Neural cell (in vitro differentiated cells): ENCODE data around the gene ITGAE. TPM values are rescaled to one million over a fixed set of nuclear protein-coding genes. Genes with fewer than 3 reads are reported as not detected.

Experiments
- H2AFZ ChIP-seq: fragments of 200-600, 300-800 bp; sonication (generic), shearing (Covaris generic); 2 replicates; pipeline ENCODE4 v1.6.0; 2014; ENCODE audit warnings: low read depth, mild to moderate bottlenecking, antibody characterized with exemption, low read length, moderate library complexity
- H3F3A ChIP-seq: fragments of 200-600 bp; shearing (Covaris generic); 2 replicates; pipeline ENCODE4 v1.6.1; 2016; ENCODE audit warnings: mild to moderate bottlenecking, moderate library complexity, mixed read lengths, antibody characterized with exemption, low read length; ENCODE audit not compliant: insufficient read depth, poor library complexity, severe bottlenecking
- H3K27ac ChIP-seq: fragments of 200-600, 300-800 bp; sonication (generic), shearing (Covaris generic); 2 replicates; pipeline ENCODE4 v1.5.1; 2014; ENCODE audit warnings: mild to moderate bottlenecking, low read length, moderate library complexity
- H3K27me3 ChIP-seq: fragments of 300-800, 200-600 bp; sonication (generic), shearing (Covaris generic); 2 replicates; pipeline ENCODE4 v1.6.0; 2014; ENCODE audit warnings: mild to moderate bottlenecking, low read depth, low read length, moderate library complexity; ENCODE audit not compliant: insufficient read depth
- H3K36me3 ChIP-seq: fragments of 300-800, 200-600 bp; sonication (generic), shearing (Covaris generic); 2 replicates; pipeline ENCODE4 v1.5.1; 2014; ENCODE audit warnings: mild to moderate bottlenecking, antibody characterized with exemption, low read length, moderate library complexity; ENCODE audit not compliant: insufficient read depth
- H3K4me2 ChIP-seq: fragments of 300-800, 200-600 bp; sonication (generic), shearing (Covaris generic); 2 replicates; pipeline ENCODE4 v1.6.0; 2014; ENCODE audit warnings: mild to moderate bottlenecking, low read length
- H3K4me3 ChIP-seq: fragments of 300-800, 200-600 bp; sonication (generic), shearing (Covaris generic); 2 replicates; pipeline ENCODE4 v1.5.1; 2014; ENCODE audit warnings: mild to moderate bottlenecking, low read length, moderate library complexity
- H3K79me2 ChIP-seq: fragments of 200-600 bp; shearing (Covaris generic); replicated peaks from 2 replicates; pipeline ENCODE4 v1.6.0; 2014; ENCODE audit warnings: mild to moderate bottlenecking, low read length, moderate library complexity; ENCODE audit not compliant: insufficient read depth
- H3K9ac ChIP-seq: fragments of 300-800, 200-600 bp; sonication (generic), shearing (Covaris generic); 2 replicates; pipeline ENCODE4 v1.6.1; 2016; ENCODE audit warnings: mild to moderate bottlenecking, low read length, mixed read lengths
- H3K9me2 ChIP-seq: fragments of 200-600 bp; shearing (Covaris generic); 2 replicates; pipeline ENCODE4 v1.6.1; 2016; ENCODE audit warnings: mild to moderate bottlenecking, low read length, mixed read lengths; ENCODE audit not compliant: insufficient read depth
- H3K9me3 ChIP-seq: fragments of 200-600, 300-800 bp; sonication (generic), shearing (Covaris generic); 2 replicates; pipeline ENCODE4 v1.6.1; 2016; ENCODE audit warnings: mild to moderate bottlenecking, mixed run types, low read length, moderate library complexity, mixed read lengths
- H4K20me1 ChIP-seq: fragments of 200-600 bp; shearing (Covaris generic); 2 replicates; pipeline ENCODE4 v1.6.1; 2016; ENCODE audit warnings: mild to moderate bottlenecking, mixed run types; ENCODE audit not compliant: insufficient read depth
- CTCF ChIP-seq: fragments of 450-650 bp; IDR thresholded peaks from 2 replicates; pipeline ENCODE4 v1.5.1; 2014; ENCODE audit warnings: antibody characterized with exemption, mild to moderate bottlenecking, moderate library complexity; ENCODE audit not compliant: poor library complexity, severe bottlenecking
- EP300 ChIP-seq: fragments of 450-650 bp; conservative IDR thresholded peaks from 2 replicates; pipeline ENCODE4 v1.6.1; 2014; ENCODE audit warnings: antibody characterized with exemption, mild to moderate bottlenecking, moderate library complexity; ENCODE audit not compliant: poor library complexity, severe bottlenecking
- EZH2 ChIP-seq: fragments of 200-600, 300-800 bp; shearing (Covaris generic), sonication (generic); IDR thresholded peaks from 2 replicates; pipeline ENCODE4 v1.6.1; 2014; ENCODE audit warnings: antibody characterized with exemption, low read length, borderline replicate concordance, mild to moderate bottlenecking; ENCODE audit not compliant: insufficient read depth, poor library complexity, severe bottlenecking
- MXI1 ChIP-seq: fragments of 450-650 bp; conservative IDR thresholded peaks from 2 replicates; pipeline ENCODE4 v1.6.1; 2014; ENCODE audit warnings: antibody characterized with exemption, mild to moderate bottlenecking; ENCODE audit not compliant: poor library complexity, severe bottlenecking
- POLR2AphosphoS5 ChIP-seq: IDR thresholded peaks from 2 replicates; pipeline ENCODE4 v1.6.1; 2012
- RAD21 ChIP-seq: fragments of 450-650 bp; conservative IDR thresholded peaks from 2 replicates; pipeline ENCODE4 v1.6.1; 2014; ENCODE audit warnings: antibody characterized with exemption, mild to moderate bottlenecking, moderate library complexity
- SMC3 ChIP-seq: fragments of 450-650 bp; conservative IDR thresholded peaks from 2 replicates; pipeline ENCODE4 v1.6.1; 2014; ENCODE audit warnings: antibody characterized with exemption, mild to moderate bottlenecking, moderate library complexity; ENCODE audit not compliant: poor library complexity
- TAF1 ChIP-seq: IDR thresholded peaks from 2 replicates; pipeline ENCODE4 v1.6.1; 2012; ENCODE audit warnings: low read depth
- polyA plus RNA-seq: library from polyadenylated mRNA; depleted of rRNA; stranded (reverse); fragments of >200 nt; gene quantifications from 2 replicates; pipeline ENCODE4 v1.2.3, GENCODE V29; 2014
- TF ChIP-seq, protein P1 (sequence below): IDR thresholded peaks from 2 replicates; pipeline ENCODE4 v1.6.1; 2012; ENCODE audit warnings: borderline replicate concordance

ITGAE gene
- polyA plus RNA-seq, 1 donor from 2014 or later: 169 TPM

DNA sequence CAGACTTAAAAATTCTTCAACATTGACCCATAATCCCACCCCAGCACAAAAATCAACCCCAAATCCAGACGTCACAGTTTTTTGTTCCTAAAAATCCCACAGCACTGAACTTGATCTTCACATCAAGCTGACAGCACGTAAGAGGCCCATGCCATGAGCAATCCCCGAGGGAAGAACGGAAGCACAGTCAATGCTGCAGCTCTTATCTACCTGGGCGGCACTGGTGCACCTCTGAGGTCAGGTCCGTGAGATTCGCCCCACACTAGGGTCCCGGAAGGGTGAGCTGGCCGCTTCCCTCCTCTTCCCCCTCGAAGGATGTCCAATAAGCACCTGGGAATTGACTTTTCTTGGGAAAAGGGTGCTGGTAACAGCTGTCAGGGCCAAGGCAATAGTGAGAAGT is 11.3 kb upstream of the ITGAE start:
- H3K27ac ChIP-seq: no peak overlapping the region
- no peaks in the 10 kb centered on the region for H3K9me2 ChIP-seq

DNA sequence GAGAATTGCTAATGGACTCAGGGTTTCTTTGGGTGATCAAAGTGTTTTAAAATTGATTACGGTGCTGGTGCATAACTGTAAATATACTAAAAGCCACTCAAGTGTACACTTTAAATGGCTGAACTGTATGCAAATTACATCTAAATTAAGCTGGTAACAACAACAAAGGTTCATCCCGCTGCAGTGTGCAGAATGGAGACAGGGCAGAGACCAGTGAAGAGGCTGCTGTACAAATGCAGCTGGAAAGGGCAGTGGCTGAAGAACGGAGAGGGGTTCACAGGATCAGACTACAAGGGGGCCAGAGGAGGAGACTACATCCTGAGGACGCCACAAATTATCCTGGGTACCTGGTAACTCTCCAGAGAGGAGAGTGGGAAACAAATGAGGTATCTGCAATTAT is 9.0 kb upstream of the ITGAE start:
- H3K9ac ChIP-seq: no peak overlapping the region
- H3K36me3 ChIP-seq: peaks cover 4% of the 10 kb centered on the region
- H3K4me2 ChIP-seq: no peak overlapping the region
- H3K27ac ChIP-seq: no peak overlapping the region
- H2AFZ ChIP-seq: no peak overlapping the region
- no peaks in the 10 kb centered on the region for H3K9me2 ChIP-seq
- no peaks in the 10 kb centered on the region for H3F3A ChIP-seq
- no peaks in the 10 kb centered on the region for H3K27me3 ChIP-seq
- H4K20me1 ChIP-seq: no peaks in the 10 kb centered on the region
- no peaks in the 10 kb centered on the region for H3K9me3 ChIP-seq
- no peak for TF ChIP-seq POLR2AphosphoS5
- no peak for TF ChIP-seq CTCF
- TF ChIP-seq SMC3: no peak
- TF ChIP-seq, protein P1, sequence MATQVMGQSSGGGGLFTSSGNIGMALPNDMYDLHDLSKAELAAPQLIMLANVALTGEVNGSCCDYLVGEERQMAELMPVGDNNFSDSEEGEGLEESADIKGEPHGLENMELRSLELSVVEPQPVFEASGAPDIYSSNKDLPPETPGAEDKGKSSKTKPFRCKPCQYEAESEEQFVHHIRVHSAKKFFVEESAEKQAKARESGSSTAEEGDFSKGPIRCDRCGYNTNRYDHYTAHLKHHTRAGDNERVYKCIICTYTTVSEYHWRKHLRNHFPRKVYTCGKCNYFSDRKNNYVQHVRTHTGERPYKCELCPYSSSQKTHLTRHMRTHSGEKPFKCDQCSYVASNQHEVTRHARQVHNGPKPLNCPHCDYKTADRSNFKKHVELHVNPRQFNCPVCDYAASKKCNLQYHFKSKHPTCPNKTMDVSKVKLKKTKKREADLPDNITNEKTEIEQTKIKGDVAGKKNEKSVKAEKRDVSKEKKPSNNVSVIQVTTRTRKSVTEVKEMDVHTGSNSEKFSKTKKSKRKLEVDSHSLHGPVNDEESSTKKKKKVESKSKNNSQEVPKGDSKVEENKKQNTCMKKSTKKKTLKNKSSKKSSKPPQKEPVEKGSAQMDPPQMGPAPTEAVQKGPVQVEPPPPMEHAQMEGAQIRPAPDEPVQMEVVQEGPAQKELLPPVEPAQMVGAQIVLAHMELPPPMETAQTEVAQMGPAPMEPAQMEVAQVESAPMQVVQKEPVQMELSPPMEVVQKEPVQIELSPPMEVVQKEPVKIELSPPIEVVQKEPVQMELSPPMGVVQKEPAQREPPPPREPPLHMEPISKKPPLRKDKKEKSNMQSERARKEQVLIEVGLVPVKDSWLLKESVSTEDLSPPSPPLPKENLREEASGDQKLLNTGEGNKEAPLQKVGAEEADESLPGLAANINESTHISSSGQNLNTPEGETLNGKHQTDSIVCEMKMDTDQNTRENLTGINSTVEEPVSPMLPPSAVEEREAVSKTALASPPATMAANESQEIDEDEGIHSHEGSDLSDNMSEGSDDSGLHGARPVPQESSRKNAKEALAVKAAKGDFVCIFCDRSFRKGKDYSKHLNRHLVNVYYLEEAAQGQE: no peak
- no peak for TF ChIP-seq EP300
- TF ChIP-seq RAD21: no peak
- no peak for TF ChIP-seq EZH2
- TF ChIP-seq TAF1: no peak
- no peak for TF ChIP-seq MXI1
- H3K79me2 ChIP-seq: no peaks in the 10 kb centered on the region
- no peak overlapping the region for H3K4me3 ChIP-seq

More for the DNA sequence above, 11.3 kb upstream of the ITGAE start:
- Histone ChIP-seq H3F3A (no peaks in the 10 kb centered on the region), H3K79me2 (no peaks in the 10 kb centered on the region), H3K9ac (no peak overlapping the region), H3K9me3 (no peaks in the 10 kb centered on the region), H4K20me1 (no peaks in the 10 kb centered on the region), H2AFZ (no peak overlapping the region), H3K27me3 (no peaks in the 10 kb centered on the region), H3K36me3 (peaks cover 11% of the 10 kb centered on the region), H3K4me2 (no peak overlapping the region), H3K4me3 (no peak overlapping the region)
- TF ChIP-seq TAF1: no peak
- TF ChIP-seq EZH2: no peak
- TF ChIP-seq POLR2AphosphoS5: no peak
- TF ChIP-seq EP300: no peak
- no peak for TF ChIP-seq RAD21
- no peak for TF ChIP-seq MXI1
- TF ChIP-seq, protein P1: no peak
